GM12801 (cell line): Measurements from ENCODE around the gene VCL.

Experiments
- TF ChIP-seq, protein P1 (sequence below): IDR thresholded peaks from one replicate; pipeline ENCODE4 v1.5.1; 2011; ENCODE audit warnings: control low read depth; ENCODE audit not compliant: insufficient read length; ENCODE audit errors: extremely low read depth

The VCL gene

DNA sequence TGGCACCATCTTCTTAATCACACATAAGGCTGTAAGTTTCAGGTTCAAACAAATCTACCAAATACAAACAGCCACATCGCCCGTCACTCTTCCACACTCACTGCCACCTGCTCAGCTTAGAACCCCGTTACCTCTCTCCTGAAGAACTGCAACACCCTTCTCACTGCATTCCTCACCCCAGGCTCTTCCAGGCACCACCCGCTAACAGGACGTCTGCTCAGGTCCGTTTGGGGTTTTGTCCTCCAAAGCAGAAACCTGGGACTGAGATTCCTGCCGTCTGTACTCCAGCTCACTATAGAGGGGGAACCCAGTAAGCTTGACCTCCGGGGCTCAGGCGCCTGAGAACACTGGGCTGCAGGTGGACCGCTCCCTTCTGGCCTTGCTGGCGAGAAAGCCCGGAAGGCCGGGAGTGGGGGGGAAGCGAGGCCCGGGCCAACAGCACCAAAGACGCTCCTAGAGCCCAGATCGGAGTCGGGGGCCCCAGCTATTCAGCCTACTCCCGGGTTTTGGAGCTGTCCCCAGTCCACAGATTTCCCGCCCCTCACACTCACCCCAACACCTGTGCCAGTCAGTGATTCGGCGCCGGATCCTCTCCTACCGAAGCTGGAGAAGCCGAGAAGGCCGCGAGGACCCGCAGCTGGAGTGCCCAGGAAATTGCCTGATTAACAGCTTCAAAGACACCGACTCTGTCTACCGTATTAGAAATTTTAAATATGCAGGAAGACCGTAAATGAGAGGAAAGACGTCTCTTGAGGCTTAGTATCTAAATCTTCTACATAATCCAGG, 152.5 kb downstream of the VCL start, which contains the start of gene AP3M1:
TSS of gene AP3M1 (minus strand) at position 625 of the 786 bp plus-strand sequence. CDS start 12,449 bp downstream, outside the sequence.
- TF ChIP-seq, protein P1, sequence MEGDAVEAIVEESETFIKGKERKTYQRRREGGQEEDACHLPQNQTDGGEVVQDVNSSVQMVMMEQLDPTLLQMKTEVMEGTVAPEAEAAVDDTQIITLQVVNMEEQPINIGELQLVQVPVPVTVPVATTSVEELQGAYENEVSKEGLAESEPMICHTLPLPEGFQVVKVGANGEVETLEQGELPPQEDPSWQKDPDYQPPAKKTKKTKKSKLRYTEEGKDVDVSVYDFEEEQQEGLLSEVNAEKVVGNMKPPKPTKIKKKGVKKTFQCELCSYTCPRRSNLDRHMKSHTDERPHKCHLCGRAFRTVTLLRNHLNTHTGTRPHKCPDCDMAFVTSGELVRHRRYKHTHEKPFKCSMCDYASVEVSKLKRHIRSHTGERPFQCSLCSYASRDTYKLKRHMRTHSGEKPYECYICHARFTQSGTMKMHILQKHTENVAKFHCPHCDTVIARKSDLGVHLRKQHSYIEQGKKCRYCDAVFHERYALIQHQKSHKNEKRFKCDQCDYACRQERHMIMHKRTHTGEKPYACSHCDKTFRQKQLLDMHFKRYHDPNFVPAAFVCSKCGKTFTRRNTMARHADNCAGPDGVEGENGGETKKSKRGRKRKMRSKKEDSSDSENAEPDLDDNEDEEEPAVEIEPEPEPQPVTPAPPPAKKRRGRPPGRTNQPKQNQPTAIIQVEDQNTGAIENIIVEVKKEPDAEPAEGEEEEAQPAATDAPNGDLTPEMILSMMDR, result no peak

DNA sequence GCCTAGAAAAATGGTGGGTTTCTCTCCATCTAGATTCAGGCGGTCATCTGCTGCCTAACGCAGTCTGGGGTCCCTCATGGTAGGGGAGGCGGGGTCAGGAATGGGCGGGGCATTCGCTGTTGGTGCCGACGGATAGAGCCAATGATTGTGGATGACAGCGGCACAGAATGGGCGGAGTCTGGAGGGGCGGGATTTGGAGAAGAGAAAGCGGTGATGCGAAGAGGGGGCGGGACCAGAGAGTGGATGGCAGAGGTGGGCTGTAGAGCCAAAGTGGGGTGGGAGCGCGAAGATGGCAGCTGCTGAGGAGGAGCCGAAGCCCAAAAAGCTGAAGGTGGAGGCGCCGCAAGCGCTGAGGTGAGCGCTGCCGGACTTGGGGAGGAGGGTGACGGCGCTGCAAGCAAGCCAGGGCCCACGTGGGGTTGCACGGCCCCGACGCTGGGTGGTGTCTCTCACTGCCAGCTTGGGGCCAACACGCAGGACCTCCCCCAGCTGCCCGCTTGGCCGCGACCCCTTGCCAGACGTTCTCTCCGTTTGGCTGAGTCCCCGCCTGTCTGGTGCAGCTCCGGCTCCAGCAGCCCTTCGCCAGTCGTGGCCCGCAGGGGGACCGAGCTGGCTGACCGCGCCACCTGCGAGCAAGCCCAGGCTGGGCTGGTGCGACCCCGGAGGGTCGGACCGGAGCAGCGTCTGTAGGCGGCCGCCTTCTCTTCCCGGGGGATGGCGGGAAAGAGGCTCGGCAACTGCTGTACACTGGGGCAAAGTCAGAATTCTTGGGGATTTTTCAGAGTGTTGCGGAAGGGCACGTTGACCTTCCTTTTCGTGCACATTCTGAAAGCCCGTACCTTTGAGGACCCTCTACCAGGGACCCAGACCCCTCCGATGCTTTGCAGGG, 153.3 kb downstream of the VCL start, which contains the start of gene ADK:
TSS of gene ADK (plus strand) at position 232 of the 889 bp plus-strand sequence. CDS start at position 290, 58 bp downstream.
- TF ChIP-seq, protein P1, result no peak

DNA sequence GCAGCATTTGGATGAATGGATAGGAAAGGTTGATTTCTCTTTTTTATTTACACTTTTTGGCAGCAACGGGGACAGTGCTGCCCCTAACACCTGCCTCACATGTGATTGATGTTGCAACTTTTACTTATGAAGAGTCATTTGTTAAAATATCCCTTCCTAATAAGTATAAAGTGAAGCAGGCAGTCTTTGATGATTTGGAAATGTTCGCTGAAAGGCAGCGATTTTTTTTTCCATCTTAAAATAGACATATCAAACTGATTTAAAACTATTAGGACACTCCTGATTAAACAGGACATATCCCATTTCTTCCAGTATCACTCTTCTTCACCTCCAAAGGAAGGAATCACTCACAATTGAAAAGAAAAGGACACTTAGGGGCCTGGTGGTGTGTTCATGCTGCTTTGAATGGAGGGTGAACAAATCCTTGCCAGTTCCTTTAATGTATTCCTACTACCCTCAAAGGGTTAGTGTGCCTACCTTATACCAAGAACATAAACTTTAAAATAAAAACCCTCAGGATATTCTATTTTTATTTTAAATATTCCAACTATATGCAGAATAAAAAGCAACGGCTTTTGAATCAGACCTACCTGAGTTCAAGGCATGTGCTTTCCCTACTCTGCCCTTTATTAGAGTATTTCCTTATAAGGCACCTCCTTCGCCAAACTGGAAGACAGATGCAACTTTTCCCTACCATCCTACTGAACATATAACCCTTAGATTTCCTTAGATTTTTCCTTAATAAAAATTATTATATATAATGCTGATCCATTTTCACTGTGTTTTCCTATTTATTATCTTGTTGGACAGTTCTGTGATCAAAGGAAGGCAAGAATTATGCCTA, 154.2 kb downstream of the VCL start:
- TF ChIP-seq, protein P1, result no peak

DNA sequence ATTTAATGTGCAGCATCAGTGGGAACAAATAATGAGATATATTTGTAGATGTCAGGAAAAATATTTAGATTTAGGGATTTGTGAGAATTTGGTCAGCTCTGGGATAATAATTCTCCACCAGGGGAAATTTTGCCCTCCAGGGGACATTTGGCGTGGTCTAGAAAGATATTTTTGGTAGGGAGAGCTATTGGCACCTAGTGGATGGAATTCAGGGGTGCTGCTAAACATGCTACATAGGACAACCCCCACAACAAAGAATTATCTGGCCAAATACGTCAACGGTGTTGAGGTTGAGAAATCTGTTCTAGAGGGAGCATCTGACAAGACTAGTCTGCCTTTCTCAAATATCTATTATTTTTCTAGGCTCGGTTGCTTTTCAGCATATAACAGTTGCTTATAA, 155.2 kb downstream of the VCL start:
- TF ChIP-seq, protein P1, result no peak

DNA sequence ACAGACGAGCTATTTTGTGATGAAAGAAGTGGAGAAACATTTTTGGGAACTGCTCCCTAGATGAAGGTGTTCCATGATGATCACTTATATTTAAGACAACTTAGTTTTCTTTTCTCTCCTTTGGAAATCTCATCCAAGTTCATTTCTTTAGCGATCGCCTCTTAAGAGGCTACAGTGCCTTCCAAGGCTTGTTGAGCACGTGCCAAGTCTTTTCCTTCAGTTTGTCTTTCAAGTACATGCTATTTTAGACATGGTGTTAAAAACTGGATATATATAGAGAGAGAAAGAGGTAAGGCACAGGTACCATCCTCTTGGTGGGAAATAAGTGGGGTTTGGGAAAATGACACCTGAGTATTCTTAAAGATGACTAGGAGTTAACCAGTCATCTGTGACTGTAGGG, 155.8 kb downstream of the VCL start:
- TF ChIP-seq, protein P1, result no peak

DNA sequence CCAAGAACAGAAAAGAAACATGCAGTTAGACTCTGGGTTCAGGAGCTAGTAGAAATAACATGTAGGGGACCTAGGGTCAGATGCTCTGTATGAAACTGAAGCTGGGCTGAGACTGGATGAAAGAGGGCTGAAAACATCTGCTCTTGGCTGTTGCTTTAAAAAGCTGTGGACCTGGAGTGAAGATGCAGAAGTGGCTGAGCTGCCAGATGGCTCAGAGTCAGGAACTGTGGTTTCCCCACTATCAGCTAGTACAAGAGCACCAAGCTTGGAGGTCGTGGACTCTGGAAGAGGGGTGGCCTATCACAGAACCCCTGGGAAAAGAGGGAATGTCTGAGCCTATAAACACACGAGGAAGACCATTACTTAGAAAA, 159.0 kb downstream of the VCL start:
- TF ChIP-seq, protein P1, result no peak

DNA sequence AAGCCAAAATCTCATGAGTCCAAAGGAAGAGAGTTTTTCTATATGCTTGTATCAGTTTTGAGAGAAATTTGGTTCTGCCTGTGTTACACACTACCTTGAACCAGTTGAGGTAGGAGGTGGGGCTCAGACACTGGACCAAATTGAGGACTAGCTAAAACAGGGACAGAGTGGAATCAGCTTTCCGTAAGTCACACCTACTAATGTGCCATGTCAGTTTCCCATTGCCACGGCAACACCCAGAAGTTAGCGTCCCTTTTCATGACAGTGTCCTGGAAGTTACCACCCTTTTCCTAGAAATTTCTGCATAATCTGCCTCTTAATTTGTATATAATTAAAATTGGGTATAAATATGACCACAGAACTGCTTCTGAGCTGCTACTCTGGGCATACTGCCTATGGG, 162.1 kb downstream of the VCL start:
- TF ChIP-seq, protein P1, result no peak
